SK-N-SH (cell line): ENCODE results near the gene EPYC. TPM values are rescaled to one million over a fixed set of nuclear protein-coding genes. Genes with fewer than 3 reads are reported as not detected.

ENCODE experiments used
- CTCF ChIA-PET: fragments of 300-600, 350-600 bp; formaldehyde crosslinking; extraction: SDS; loops from one replicate; lab custom pipeline; 2021; lab: Yijun Ruan, JAX
- POLR2A ChIA-PET: fragments of 350-600 bp; sonication (Branson Sonifier 250); formaldehyde crosslinking; extraction: SDS; loops from one replicate; lab custom pipeline; 2020; ENCODE audit warnings: antibody characterized with exemption, inconsistent platforms; lab: Yijun Ruan, JAX
- DNase-seq: peaks from one replicate; pipeline ENCODE4 v3.0.0; 2012
- H2AFZ ChIP-seq: fragments of 200-600 bp; sonication (generic); 2 replicates; pipeline ENCODE4 v1.8.1; 2016; ENCODE audit warnings: antibody characterized with exemption, mild to moderate bottlenecking, low read depth
- H3F3A ChIP-seq: fragments of 200-600 bp; sonication (generic); replicated peaks from 2 replicates; pipeline ENCODE3; 2016; ENCODE audit warnings: antibody characterized with exemption, mild to moderate bottlenecking; ENCODE audit not compliant: insufficient read depth
- H3K27ac ChIP-seq, 2 experiments: fragments of 200-500 bp in 1 of 2; fragments of 200-600 bp in 1 of 2; sonication (Bioruptor generic) in 1 of 2; sonication (generic), shearing (Covaris generic) in 1 of 2; 2 replicates each; pipeline versions ENCODE4 v1.5.1 to v1.6.1; 2014 to 2016; ENCODE audit warnings: low read depth in 2 of 2, inconsistent platforms in 1 of 2, low read length in 1 of 2, mild to moderate bottlenecking in 1 of 2, mixed read lengths in 1 of 2
- H3K27me3 ChIP-seq: fragments of 200-600 bp; sonication (generic), shearing (Covaris generic); 2 replicates; pipeline ENCODE4 v1.6.1; 2016; ENCODE audit warnings: mixed run types; ENCODE audit not compliant: insufficient read depth
- H3K36me3 ChIP-seq, 2 experiments: fragments of 200-500 bp in 1 of 2; fragments of 200-600 bp in 1 of 2; sonication (Bioruptor generic) in 1 of 2; sonication (generic) in 1 of 2; replicated peaks in 1 of 2; 2 replicates each; pipeline versions ENCODE3 to v1.5.1; 2014 to 2016; ENCODE audit warnings: low read length in 1 of 2, mild to moderate bottlenecking in 1 of 2; ENCODE audit not compliant: insufficient read depth in 2 of 2, control insufficient read depth in 1 of 2
- H3K4me1 ChIP-seq, 2 experiments: fragments of 200-500 bp in 1 of 2; fragments of 200-600 bp in 1 of 2; sonication (Bioruptor generic) in 1 of 2; sonication (generic), shearing (Covaris generic) in 1 of 2; 2 replicates each; pipeline versions ENCODE4 v1.5.1 to v1.6.1; 2014 to 2016; ENCODE audit warnings: low read depth in 1 of 2, low read length in 1 of 2, mixed run types in 1 of 2; ENCODE audit not compliant: insufficient read depth in 2 of 2, control insufficient read depth in 1 of 2
- H3K4me2 ChIP-seq: fragments of 200-600 bp; sonication (generic), shearing (Covaris generic); 2 replicates; pipeline ENCODE4 v1.6.1; 2017; ENCODE audit warnings: mixed run types
- H3K4me3 ChIP-seq, 2 experiments: fragments of 200-500 bp in 1 of 2; fragments of 200-600 bp in 1 of 2; sonication (Bioruptor generic) in 1 of 2; sonication (generic), shearing (Covaris generic) in 1 of 2; 2 replicates each; pipeline versions ENCODE4 v1.5.1 to v1.8.1; 2014 to 2016; ENCODE audit warnings: low read depth in 2 of 2, inconsistent platforms in 1 of 2, low read length in 1 of 2, mild to moderate bottlenecking in 1 of 2, mixed read lengths in 1 of 2, moderate library complexity in 1 of 2
- H3K79me2 ChIP-seq: fragments of 200-600 bp; sonication (generic); 2 replicates; pipeline ENCODE4 v1.8.1; 2017; ENCODE audit warnings: mild to moderate bottlenecking; ENCODE audit not compliant: insufficient read depth
- H3K9ac ChIP-seq: fragments of 200-600 bp; sonication (generic); 2 replicates; pipeline ENCODE4 v1.6.1; 2017; ENCODE audit warnings: mixed run types
- H3K9me2 ChIP-seq: fragments of 200-600 bp; sonication (generic); 2 replicates; pipeline ENCODE4 v1.6.1; 2017; ENCODE audit warnings: mixed run types
- H3K9me3 ChIP-seq: fragments of 200-600 bp; sonication (generic); 2 replicates; pipeline ENCODE4 v1.6.1; 2017; ENCODE audit warnings: mixed run types, mild to moderate bottlenecking, moderate library complexity
- H4K20me1 ChIP-seq: fragments of 200-600 bp; sonication (generic); 2 replicates; pipeline ENCODE4 v1.6.1; 2017; ENCODE audit warnings: mild to moderate bottlenecking, mixed run types; ENCODE audit not compliant: insufficient read depth
- CHD2 ChIP-seq: fragments of 150-350 bp; IDR thresholded peaks from 2 replicates; pipeline ENCODE4 v1.6.1; 2018; ENCODE audit warnings: low read length; ENCODE audit not compliant: partially characterized antibody
- ELF1 ChIP-seq: IDR thresholded peaks from 2 replicates; pipeline ENCODE4 v1.4.0; 2012
- EZH2phosphoT487 ChIP-seq: fragments of 200-600 bp; sonication (generic); IDR thresholded peaks from 2 replicates; pipeline ENCODE4 v1.6.1; 2017; ENCODE audit warnings: low read depth, mixed run types, mild to moderate bottlenecking, antibody characterized with exemption, moderate library complexity, borderline replicate concordance
- FOSL2 ChIP-seq: IDR thresholded peaks from 2 replicates; pipeline ENCODE4 v1.4.0; 2012; ENCODE audit warnings: low read depth, mild to moderate bottlenecking, moderate library complexity, borderline replicate concordance
- FOXM1 ChIP-seq: IDR thresholded peaks from 2 replicates; pipeline ENCODE4 v1.4.0; 2012; ENCODE audit warnings: low read depth, mild to moderate bottlenecking
- GATA2 ChIP-seq: sonication (generic); formaldehyde crosslinking; IDR thresholded peaks from 2 replicates; pipeline ENCODE4 v1.5.0; 2020; ENCODE audit warnings: mild to moderate bottlenecking, missing genetic modification reagents
- JUND ChIP-seq: IDR thresholded peaks from 2 replicates; pipeline ENCODE4 v1.4.0; 2012
- MEF2A ChIP-seq: IDR thresholded peaks from 2 replicates; pipeline ENCODE4 v1.4.0; 2012; ENCODE audit warnings: low read depth, borderline replicate concordance
- MXI1 ChIP-seq: IDR thresholded peaks from 2 replicates; pipeline ENCODE4 v1.6.1; 2012; ENCODE audit warnings: mild to moderate bottlenecking, low read depth, low read length, improper control_type of control experiment
- NRF1 ChIP-seq: IDR thresholded peaks from 2 replicates; pipeline ENCODE4 v1.6.1; 2012; ENCODE audit warnings: low read depth, mild to moderate bottlenecking, low read length
- POLR2AphosphoS5 ChIP-seq: IDR thresholded peaks from 2 replicates; pipeline ENCODE4 v1.6.1; 2012; ENCODE audit warnings: low read depth, low read length
- SMC3 ChIP-seq: IDR thresholded peaks from 2 replicates; pipeline ENCODE4 v1.6.1; 2012; ENCODE audit warnings: low read depth, low read length, improper control_type of control experiment
- TAF1 ChIP-seq: IDR thresholded peaks from 2 replicates; pipeline ENCODE4 v1.6.1; 2012; ENCODE audit warnings: low read depth, mild to moderate bottlenecking, low read length, moderate library complexity, borderline replicate concordance
- TEAD4 ChIP-seq: IDR thresholded peaks from 2 replicates; pipeline ENCODE4 v1.4.0; 2012; ENCODE audit warnings: mild to moderate bottlenecking, borderline replicate concordance; ENCODE audit not compliant: insufficient read depth
- WGBS: methylation state at CpG from one replicate; pipeline ENCODE4 v1.1.6; 2017; ENCODE audit warnings: low lambda C conversion rate; 5-methylcytosine and 5-hydroxymethylcytosine counted together
- polyA plus RNA-seq, 3 experiments: library from polyadenylated mRNA; depleted of rRNA; stranded (reverse); fragments of >200 nt; gene quantifications; 2 replicates each; pipeline ENCODE4 v1.2.3, GENCODE V29; 2012
- TF ChIP-seq, protein P1 (sequence below): fragments of 150-350 bp; IDR thresholded peaks from 2 replicates; pipeline ENCODE4 v1.6.1; 2016; ENCODE audit warnings: mild to moderate bottlenecking, low read depth, low read length
- TF ChIP-seq, protein P2 (sequence below): IDR thresholded peaks from 2 replicates; pipeline ENCODE4 v1.4.0; 2012; ENCODE audit warnings: low read depth, borderline replicate concordance

EPYC gene
- polyA plus RNA-seq, 1 of the 3 experiments (the other 2 are of a cell fraction): not detected

DNA sequence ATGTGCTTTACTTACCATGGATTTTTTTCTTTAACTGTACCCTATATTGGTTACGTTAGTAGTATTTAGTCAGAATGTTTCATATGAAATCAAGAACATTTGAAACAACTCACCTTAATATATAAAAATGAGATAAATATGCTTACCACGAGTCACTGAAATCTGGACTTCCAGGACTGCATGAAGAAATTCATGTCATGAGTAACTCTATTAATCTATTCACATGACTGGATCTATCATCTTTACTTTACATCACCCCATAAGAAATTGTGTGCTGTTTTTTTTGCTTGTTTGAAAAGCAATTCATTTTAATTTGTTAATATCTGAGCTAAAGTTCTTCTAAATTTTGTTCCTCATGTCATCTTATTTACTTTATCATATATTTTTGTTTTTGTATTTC lies 5.2 kb downstream of the EPYC start:
- POLR2A ChIA-PET: no interaction called here
- no peak for DNase-seq
- Histone ChIP-seq H2AFZ (no peak overlapping the region), H3K9me3 (no peaks in the 10 kb centered on the region), H3K27ac (no peak overlapping the region), H3K36me3 (no peaks in the 10 kb centered on the region), H3K4me2 (no peak overlapping the region), H3K4me3 (no peak overlapping the region), H3K9ac (no peak overlapping the region), H3F3A (no peaks in the 10 kb centered on the region), H3K27me3 (no peaks in the 10 kb centered on the region), H4K20me1 (no peaks in the 10 kb centered on the region), H3K9me2 (no peaks in the 10 kb centered on the region), H3K79me2 (no peaks in the 10 kb centered on the region), H3K4me1 (no peaks in the 10 kb centered on the region; a peak in 1 of 4 replicates)
- 58% methylated on average over 2 of the region's 2 CpGs for WGBS
- TF ChIP-seq SMC3: no peak
- TF ChIP-seq EZH2phosphoT487: no peak
- TF ChIP-seq, protein P1, sequence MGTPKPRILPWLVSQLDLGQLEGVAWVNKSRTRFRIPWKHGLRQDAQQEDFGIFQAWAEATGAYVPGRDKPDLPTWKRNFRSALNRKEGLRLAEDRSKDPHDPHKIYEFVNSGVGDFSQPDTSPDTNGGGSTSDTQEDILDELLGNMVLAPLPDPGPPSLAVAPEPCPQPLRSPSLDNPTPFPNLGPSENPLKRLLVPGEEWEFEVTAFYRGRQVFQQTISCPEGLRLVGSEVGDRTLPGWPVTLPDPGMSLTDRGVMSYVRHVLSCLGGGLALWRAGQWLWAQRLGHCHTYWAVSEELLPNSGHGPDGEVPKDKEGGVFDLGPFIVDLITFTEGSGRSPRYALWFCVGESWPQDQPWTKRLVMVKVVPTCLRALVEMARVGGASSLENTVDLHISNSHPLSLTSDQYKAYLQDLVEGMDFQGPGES: no peak
- TF ChIP-seq POLR2AphosphoS5: no peak
- no peak for TF ChIP-seq CHD2
- TF ChIP-seq TAF1: no peak
- no peak for TF ChIP-seq JUND
- TF ChIP-seq, protein P2, sequence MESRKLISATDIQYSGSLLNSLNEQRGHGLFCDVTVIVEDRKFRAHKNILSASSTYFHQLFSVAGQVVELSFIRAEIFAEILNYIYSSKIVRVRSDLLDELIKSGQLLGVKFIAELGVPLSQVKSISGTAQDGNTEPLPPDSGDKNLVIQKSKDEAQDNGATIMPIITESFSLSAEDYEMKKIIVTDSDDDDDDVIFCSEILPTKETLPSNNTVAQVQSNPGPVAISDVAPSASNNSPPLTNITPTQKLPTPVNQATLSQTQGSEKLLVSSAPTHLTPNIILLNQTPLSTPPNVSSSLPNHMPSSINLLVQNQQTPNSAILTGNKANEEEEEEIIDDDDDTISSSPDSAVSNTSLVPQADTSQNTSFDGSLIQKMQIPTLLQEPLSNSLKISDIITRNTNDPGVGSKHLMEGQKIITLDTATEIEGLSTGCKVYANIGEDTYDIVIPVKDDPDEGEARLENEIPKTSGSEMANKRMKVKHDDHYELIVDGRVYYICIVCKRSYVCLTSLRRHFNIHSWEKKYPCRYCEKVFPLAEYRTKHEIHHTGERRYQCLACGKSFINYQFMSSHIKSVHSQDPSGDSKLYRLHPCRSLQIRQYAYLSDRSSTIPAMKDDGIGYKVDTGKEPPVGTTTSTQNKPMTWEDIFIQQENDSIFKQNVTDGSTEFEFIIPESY: no peak
- no peak for TF ChIP-seq FOSL2
- no peak for TF ChIP-seq NRF1
- no peak for TF ChIP-seq GATA2 (CRISPR knock-in tag)
- TF ChIP-seq FOXM1: no peak
- no peak for TF ChIP-seq MEF2A
- TF ChIP-seq ELF1: no peak
- no peak for TF ChIP-seq MXI1
- no peak for TF ChIP-seq TEAD4
- CTCF ChIA-PET: no interaction called here

DNA sequence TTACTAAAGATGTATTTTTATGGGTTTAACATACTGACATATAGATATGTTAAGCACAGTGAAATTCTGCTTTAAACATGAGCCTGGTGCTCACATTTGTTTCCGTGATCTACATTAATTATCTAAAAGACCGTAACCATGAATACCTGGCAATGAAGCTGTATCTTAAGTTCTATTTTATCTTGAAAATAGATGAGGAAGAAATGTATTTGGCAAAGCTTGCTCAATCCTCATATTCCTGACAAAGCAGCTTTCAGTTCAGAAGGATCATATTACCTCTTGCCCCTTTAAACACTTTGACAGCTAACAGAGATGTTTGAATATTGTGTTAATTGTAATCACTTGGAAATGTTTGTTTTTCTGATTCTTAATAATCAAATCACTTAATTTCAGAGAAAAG lies 9.8 kb downstream of the EPYC start:
- no peak overlapping the region for H3K9ac ChIP-seq
- H3F3A ChIP-seq: no peaks in the 10 kb centered on the region
- no peaks in the 10 kb centered on the region for H4K20me1 ChIP-seq
- ChIA-PET CTCF (interaction anchor here (0.6 to 1.2 kb wide), 3 partner anchors 17 to 331 kb away, joined by 3 to 4 read pairs (median 3); no protein-coding TSS in a partner anchor), POLR2A (no interaction called here)
- H3K9me2 ChIP-seq: no peaks in the 10 kb centered on the region
- TF ChIP-seq EZH2phosphoT487: no peak
- H3K79me2 ChIP-seq: no peaks in the 10 kb centered on the region
- no peaks in the 10 kb centered on the region for H3K36me3 ChIP-seq
- H3K9me3 ChIP-seq: no peaks in the 10 kb centered on the region
- H3K4me3 ChIP-seq: no peak overlapping the region
- no peak for DNase-seq
- H3K4me1 ChIP-seq: no peaks in the 10 kb centered on the region; a peak in 1 of 4 replicates
- H3K4me2 ChIP-seq: no peak overlapping the region
- H3K27ac ChIP-seq: no peak overlapping the region
- WGBS: 92% methylated on average over 2 of the region's 2 CpGs
- H3K27me3 ChIP-seq: no peaks in the 10 kb centered on the region
- H2AFZ ChIP-seq: no peak overlapping the region
